Liver (tissue), 3 donors: ENCODE measurements around the gene ADAMTS3.

Experiments used
- RAD21 ChIP-seq, 2 donors: IDR thresholded peaks; 2 replicates each; pipeline ENCODE4 v1.6.1; 2016; ENCODE audit warnings: antibody characterized with exemption in 2 of 2, mild to moderate bottlenecking in 2 of 2
- SP1 ChIP-seq: IDR thresholded peaks from 2 replicates; pipeline ENCODE4 v1.6.1; 2018; ENCODE audit warnings: antibody characterized with exemption, mild to moderate bottlenecking
- TF ChIP-seq, protein P1 (sequence below): IDR thresholded peaks from 2 replicates; pipeline ENCODE4 v1.6.1; 2016; ENCODE audit warnings: antibody characterized with exemption, mild to moderate bottlenecking
- TF ChIP-seq, protein P2 (sequence below): fragments of 150-350 bp; IDR thresholded peaks from 2 replicates; pipeline ENCODE4 v1.5.1; 2017; ENCODE audit warnings: improper control_type of control experiment, low read depth, low read length; ENCODE audit not compliant: missing input control
- donor health status: healthy.
- donor health status: healthy.

DNA sequence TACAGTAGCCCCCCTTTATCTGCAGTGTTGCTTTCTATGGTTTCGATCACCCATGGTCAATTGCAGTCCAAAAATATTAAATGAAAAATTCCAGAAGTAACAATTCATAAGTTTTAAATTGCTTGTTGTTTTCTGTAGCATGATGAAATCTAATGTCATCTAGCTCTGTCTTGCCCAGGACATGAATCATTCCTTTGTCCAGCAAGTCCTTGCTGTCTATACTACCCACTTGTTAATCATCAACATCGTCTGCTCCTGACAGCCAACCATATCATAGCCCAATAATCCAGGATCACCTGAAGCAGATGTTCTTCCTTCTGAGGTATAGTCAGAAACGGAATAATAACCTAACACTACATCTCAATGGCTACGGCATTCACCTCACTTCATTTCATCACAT lies 79.8 kb downstream of the ADAMTS3 start:
- TF ChIP-seq, protein P1, sequence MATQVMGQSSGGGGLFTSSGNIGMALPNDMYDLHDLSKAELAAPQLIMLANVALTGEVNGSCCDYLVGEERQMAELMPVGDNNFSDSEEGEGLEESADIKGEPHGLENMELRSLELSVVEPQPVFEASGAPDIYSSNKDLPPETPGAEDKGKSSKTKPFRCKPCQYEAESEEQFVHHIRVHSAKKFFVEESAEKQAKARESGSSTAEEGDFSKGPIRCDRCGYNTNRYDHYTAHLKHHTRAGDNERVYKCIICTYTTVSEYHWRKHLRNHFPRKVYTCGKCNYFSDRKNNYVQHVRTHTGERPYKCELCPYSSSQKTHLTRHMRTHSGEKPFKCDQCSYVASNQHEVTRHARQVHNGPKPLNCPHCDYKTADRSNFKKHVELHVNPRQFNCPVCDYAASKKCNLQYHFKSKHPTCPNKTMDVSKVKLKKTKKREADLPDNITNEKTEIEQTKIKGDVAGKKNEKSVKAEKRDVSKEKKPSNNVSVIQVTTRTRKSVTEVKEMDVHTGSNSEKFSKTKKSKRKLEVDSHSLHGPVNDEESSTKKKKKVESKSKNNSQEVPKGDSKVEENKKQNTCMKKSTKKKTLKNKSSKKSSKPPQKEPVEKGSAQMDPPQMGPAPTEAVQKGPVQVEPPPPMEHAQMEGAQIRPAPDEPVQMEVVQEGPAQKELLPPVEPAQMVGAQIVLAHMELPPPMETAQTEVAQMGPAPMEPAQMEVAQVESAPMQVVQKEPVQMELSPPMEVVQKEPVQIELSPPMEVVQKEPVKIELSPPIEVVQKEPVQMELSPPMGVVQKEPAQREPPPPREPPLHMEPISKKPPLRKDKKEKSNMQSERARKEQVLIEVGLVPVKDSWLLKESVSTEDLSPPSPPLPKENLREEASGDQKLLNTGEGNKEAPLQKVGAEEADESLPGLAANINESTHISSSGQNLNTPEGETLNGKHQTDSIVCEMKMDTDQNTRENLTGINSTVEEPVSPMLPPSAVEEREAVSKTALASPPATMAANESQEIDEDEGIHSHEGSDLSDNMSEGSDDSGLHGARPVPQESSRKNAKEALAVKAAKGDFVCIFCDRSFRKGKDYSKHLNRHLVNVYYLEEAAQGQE, result no peak
- TF ChIP-seq, protein P2, sequence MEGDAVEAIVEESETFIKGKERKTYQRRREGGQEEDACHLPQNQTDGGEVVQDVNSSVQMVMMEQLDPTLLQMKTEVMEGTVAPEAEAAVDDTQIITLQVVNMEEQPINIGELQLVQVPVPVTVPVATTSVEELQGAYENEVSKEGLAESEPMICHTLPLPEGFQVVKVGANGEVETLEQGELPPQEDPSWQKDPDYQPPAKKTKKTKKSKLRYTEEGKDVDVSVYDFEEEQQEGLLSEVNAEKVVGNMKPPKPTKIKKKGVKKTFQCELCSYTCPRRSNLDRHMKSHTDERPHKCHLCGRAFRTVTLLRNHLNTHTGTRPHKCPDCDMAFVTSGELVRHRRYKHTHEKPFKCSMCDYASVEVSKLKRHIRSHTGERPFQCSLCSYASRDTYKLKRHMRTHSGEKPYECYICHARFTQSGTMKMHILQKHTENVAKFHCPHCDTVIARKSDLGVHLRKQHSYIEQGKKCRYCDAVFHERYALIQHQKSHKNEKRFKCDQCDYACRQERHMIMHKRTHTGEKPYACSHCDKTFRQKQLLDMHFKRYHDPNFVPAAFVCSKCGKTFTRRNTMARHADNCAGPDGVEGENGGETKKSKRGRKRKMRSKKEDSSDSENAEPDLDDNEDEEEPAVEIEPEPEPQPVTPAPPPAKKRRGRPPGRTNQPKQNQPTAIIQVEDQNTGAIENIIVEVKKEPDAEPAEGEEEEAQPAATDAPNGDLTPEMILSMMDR, result no peak
- TF ChIP-seq RAD21 (IDR thresholded peaks at IDR 0.05) (no peak), SP1 (no peak)
